ENCODE data around the gene DAB2IP.
"Not testable (repeated sequence)": the region's sequence is repeated elsewhere in the genome, so short reads cannot be mapped to it uniquely, and the experiment has no call there.

Gene DAB2IP

GRCh38 chr9:121731090-121731489 lies 79.7 kb downstream of the DAB2IP start:
- no peak for DNase-seq

GRCh38 chr9:121731919-121732318 lies 80.5 kb downstream of the DAB2IP start:
- no peak for DNase-seq

- DNase-seq: no peak
Observed at GRCh38 chr9:121732389-121732788, 81.0 kb downstream of the DAB2IP start.

GRCh38 chr9:121732886-121733285 lies 81.5 kb downstream of the DAB2IP start:
- no peak for DNase-seq

GRCh38 chr9:121734465-121734864 lies 83.0 kb downstream of the DAB2IP start:
- no peak for DNase-seq

GRCh38 chr9:121735065-121735792 lies 83.8 kb downstream of the DAB2IP start:
- DNase-seq: peak; percentile 27

GRCh38 chr9:121735793-121736770 lies 84.6 kb downstream of the DAB2IP start:
- DNase-seq: peak; percentile 21

- no peak for DNase-seq
Observed at GRCh38 chr9:121736934-121737462, 85.6 kb downstream of the DAB2IP start.

GRCh38 chr9:121737481-121737931 lies 86.1 kb downstream of the DAB2IP start:
- no peak for DNase-seq

- DNase-seq: no peak
Observed at GRCh38 chr9:121738411-121738810, 87.0 kb downstream of the DAB2IP start.

- no peak for DNase-seq
Observed at GRCh38 chr9:121738968-121739367, 87.5 kb downstream of the DAB2IP start.

GRCh38 chr9:121739971-121740370 lies 88.5 kb downstream of the DAB2IP start:
- no peak for DNase-seq

- no peak for DNase-seq
Observed at GRCh38 chr9:121741228-121741918, 89.9 kb downstream of the DAB2IP start.

- DNase-seq: not testable (repeated sequence)
Observed at GRCh38 chr9:121741919-121742283, 90.5 kb downstream of the DAB2IP start.

- no peak for DNase-seq
Observed at GRCh38 chr9:121742923-121743322, 91.5 kb downstream of the DAB2IP start.

- DNase-seq: peak; percentile 88
Observed at GRCh38 chr9:121743441-121744001, 92.1 kb downstream of the DAB2IP start.

- no peak for DNase-seq
Observed at GRCh38 chr9:121744002-121744686, 92.7 kb downstream of the DAB2IP start.

- DNase-seq: peak; percentile 35
Observed at GRCh38 chr9:121744687-121745395, 93.4 kb downstream of the DAB2IP start.

GRCh38 chr9:121745396-121745695 lies 93.9 kb downstream of the DAB2IP start:
- DNase-seq: no peak

GRCh38 chr9:121746411-121746810 lies 95.0 kb downstream of the DAB2IP start:
- DNase-seq: no peak

GRCh38 chr9:121746866-121747265 lies 95.4 kb downstream of the DAB2IP start:
- DNase-seq: no peak

GRCh38 chr9:121748074-121748473 lies 96.6 kb downstream of the DAB2IP start:
- DNase-seq: no peak
